Progenitor cell of endocrine pancreas (in vitro differentiated cells): ENCODE results near the gene GMIP. TPM values are rescaled to one million over a fixed set of nuclear protein-coding genes. Genes with fewer than 3 reads are reported as not detected.

Experiments
- DNase-seq: peaks from one replicate; pipeline ENCODE4 v3.0.0; 2021; ENCODE audit warnings: low spot score; ENCODE audit not compliant: unreplicated experiment
- H3K27ac Mint-ChIP-seq: 2 replicates; pipeline ENCODE4 v1.8.0; 2021; ENCODE audit warnings: mild to moderate bottlenecking, moderate library complexity, mixed read lengths
- H3K27me3 Mint-ChIP-seq: 2 replicates; pipeline ENCODE4 v1.8.0; 2021; ENCODE audit warnings: mixed read lengths
- H3K36me3 Mint-ChIP-seq: 2 replicates; pipeline ENCODE4 v1.8.0; 2022; ENCODE audit warnings: mixed read lengths; ENCODE audit not compliant: insufficient read depth
- H3K4me1 Mint-ChIP-seq: 2 replicates; pipeline ENCODE4 v1.8.0; 2021; ENCODE audit warnings: low read depth, mixed read lengths
- H3K4me3 Mint-ChIP-seq: 2 replicates; pipeline ENCODE4 v1.8.0; 2021; ENCODE audit warnings: low read depth, mild to moderate bottlenecking, moderate library complexity, mixed read lengths
- H3K9me3 Mint-ChIP-seq: 2 replicates; pipeline ENCODE4 v1.8.0; 2021; ENCODE audit warnings: low read depth, mixed read lengths
- CTCF ChIP-seq: fragments of 200-600 bp; sonication (generic); IDR thresholded peaks from one replicate; pipeline ENCODE4 v1.5.0; 2021; ENCODE audit warnings: antibody characterized with exemption, mild to moderate bottlenecking; ENCODE audit not compliant: unreplicated experiment
- total RNA-seq: library from RNA; stranded (reverse); gene quantifications from 2 replicates; pipeline ENCODE4 v1.2.1, GENCODE V29; 2021

Gene GMIP
- total RNA-seq, 1 donor from 2014 or later = 30.5 TPM

DNA sequence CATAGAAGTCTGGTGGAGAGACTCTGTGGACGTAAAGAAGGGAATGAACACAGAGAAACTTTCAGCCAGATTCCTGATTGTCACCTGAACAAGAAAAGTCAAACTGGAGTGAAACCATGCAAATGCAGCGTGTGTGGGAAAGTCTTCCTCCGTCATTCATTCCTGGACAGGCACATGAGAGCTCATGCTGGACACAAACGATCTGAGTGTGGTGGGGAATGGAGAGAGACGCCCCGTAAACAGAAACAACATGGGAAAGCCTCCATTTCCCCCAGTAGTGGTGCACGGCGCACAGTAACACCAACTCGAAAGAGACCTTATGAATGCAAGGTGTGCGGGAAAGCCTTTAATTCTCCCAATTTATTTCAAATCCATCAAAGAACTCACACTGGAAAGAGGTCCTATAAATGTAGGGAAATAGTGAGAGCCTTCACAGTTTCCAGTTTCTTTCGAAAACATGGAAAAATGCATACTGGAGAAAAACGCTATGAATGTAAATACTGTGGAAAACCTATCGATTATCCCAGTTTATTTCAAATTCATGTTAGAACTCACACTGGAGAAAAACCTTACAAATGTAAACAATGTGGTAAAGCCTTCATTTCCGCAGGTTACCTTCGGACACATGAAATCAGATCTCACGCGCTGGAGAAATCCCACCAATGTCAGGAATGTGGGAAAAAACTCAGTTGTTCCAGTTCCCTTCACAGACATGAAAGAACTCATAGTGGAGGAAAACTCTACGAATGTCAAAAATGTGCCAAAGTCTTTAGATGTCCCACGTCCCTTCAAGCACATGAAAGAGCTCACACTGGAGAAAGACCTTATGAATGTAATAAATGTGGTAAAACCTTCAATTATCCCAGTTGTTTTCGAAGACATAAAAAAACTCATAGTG, 36.0 kb upstream of the GMIP start:
- Mint-ChIP-seq H3K27me3 (no peaks in the 10 kb centered on the region), H3K36me3 (peaks cover 69% of the 10 kb centered on the region), H3K9me3 (peaks cover 48% of the 10 kb centered on the region), H3K4me3 (no peak overlapping the region), H3K4me1 (no peaks in the 10 kb centered on the region), H3K27ac (no peak overlapping the region)
- no peak for TF ChIP-seq CTCF
- no peak for DNase-seq

DNA sequence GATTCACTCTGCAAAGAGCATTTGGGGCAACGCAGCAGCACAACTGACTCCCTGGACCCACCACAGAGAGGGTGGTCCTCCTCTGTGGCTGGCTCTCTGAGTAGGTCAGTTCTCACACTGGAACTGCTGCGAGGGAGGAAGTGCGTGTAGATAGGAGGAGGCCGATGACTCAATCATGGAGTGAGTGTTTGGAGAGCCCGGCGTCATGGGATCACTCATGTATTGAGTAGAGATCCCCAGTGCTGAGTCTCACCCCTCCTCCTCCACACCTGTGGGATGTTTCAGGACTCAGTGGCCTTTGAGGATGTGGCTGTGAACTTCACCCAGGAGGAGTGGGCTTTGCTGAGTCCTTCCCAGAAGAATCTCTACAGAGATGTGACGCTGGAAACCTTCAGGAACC, 34.1 kb upstream of the GMIP start:
- Mint-ChIP-seq H3K4me1 (no peaks in the 10 kb centered on the region), H3K27ac (no peak overlapping the region), H3K36me3 (peaks cover 60% of the 10 kb centered on the region), H3K4me3 (no peak overlapping the region), H3K9me3 (peaks cover 38% of the 10 kb centered on the region), H3K27me3 (no peaks in the 10 kb centered on the region)
- TF ChIP-seq CTCF = no peak
- no peak for DNase-seq

- no peak for DNase-seq
- no peaks in the 10 kb centered on the region for H3K27me3 Mint-ChIP-seq
- H3K36me3 Mint-ChIP-seq = peaks cover 48% of the 10 kb centered on the region
- no peak overlapping the region for H3K27ac Mint-ChIP-seq
- H3K4me3 Mint-ChIP-seq = no peak overlapping the region
- H3K4me1 Mint-ChIP-seq = peaks cover 3% of the 10 kb centered on the region
- TF ChIP-seq CTCF = no peak
- H3K9me3 Mint-ChIP-seq = peaks cover 26% of the 10 kb centered on the region
These were observed 30.9 kb upstream of the GMIP start for GRCh38 chr19:19674315-19674714.

DNA sequence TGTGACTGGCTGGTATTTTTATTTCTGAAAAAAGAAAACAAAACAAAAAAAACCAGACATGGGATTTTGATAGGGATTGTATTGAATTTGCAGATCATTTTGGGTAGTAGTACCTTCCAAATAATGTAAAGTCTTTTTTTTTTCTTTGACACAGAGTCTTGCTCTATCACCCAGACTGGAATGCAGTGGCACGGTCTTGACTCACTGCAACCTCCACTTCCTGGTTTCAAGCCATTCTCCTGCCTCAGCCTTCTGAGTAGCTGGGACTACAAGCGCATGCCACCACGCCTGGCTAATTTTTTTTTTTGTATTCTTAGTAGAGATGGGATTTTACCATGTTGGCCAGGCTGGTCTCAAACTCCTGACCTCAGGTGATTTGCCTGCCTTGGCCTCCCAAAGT, 29.4 kb upstream of the GMIP start:
- Mint-ChIP-seq H3K9me3 (peaks cover 15% of the 10 kb centered on the region), H3K36me3 (peaks cover 37% of the 10 kb centered on the region), H3K27ac (no peak overlapping the region), H3K27me3 (no peaks in the 10 kb centered on the region), H3K4me3 (no peak overlapping the region), H3K4me1 (peaks cover 8% of the 10 kb centered on the region)
- no peak for DNase-seq
- TF ChIP-seq CTCF = no peak

DNA sequence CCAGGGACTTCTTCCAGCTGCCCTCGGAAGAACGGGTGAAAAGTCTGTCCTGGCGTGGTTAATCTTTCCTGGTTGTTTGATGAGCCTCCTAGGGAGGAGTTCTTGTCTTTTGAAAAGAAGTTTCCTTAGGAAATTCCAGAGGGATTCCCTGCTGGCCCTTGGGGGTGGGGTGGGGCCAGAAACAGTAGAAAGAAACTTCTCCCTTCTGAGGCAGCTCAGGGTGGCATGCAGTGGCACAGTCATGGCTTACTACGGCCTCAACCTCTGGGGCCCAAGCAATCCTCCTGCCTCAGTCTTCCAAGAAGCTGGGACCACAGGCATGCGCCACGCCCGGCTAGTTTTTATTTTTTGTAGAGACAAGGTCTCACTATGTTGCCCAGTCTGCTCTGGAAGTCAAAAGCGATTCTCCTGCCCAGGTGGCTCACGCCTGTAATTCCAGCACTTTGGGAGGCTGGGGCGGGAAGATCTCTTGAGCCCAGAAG, 26.7 kb upstream of the GMIP start:
- H3K4me3 Mint-ChIP-seq = peak overlapping the region; percentile 88
- peaks cover 16% of the 10 kb centered on the region for H3K36me3 Mint-ChIP-seq
- peak overlapping the region; percentile 49 for H3K27ac Mint-ChIP-seq
- H3K27me3 Mint-ChIP-seq = no peaks in the 10 kb centered on the region
- peaks cover 8% of the 10 kb centered on the region for H3K4me1 Mint-ChIP-seq
- no peak for TF ChIP-seq CTCF
- DNase-seq = no peak
- H3K9me3 Mint-ChIP-seq = no peaks in the 10 kb centered on the region
